Muscle of leg (tissue), 11 donors: ENCODE measurements around the gene LOXL4. TPM values are rescaled to one million over a fixed set of nuclear protein-coding genes. Genes with fewer than 3 reads are reported as not detected.
"Not testable (repeated sequence)": the region's sequence is repeated elsewhere in the genome, so short reads cannot be mapped to it uniquely, and the experiment has no call there.

Source experiments
- DNase-seq: peaks from one replicate; pipeline ENCODE4 v3.0.0; 2013
- H3K27ac ChIP-seq: one replicate; pipeline ENCODE4 v1.5.1; 2013; ENCODE audit warnings: mild to moderate bottlenecking, low read length, control low read depth
- H3K27me3 ChIP-seq: one replicate; pipeline ENCODE4 v1.6.1; 2013; ENCODE audit warnings: low read length; ENCODE audit not compliant: control insufficient read depth, insufficient read depth
- H3K36me3 ChIP-seq: one replicate; pipeline ENCODE4 v1.6.1; 2013; ENCODE audit warnings: low read length; ENCODE audit not compliant: control insufficient read depth, insufficient read depth
- H3K4me1 ChIP-seq: one replicate; pipeline ENCODE4 v1.6.1; 2013; ENCODE audit warnings: low read length; ENCODE audit not compliant: control insufficient read depth, insufficient read depth
- H3K4me3 ChIP-seq: one replicate; pipeline ENCODE4 v1.5.1; 2013; ENCODE audit warnings: low read length, control low read depth
- H3K9me3 ChIP-seq: replicated peaks from 2 replicates; pipeline ENCODE4 v1.6.1; 2013; ENCODE audit warnings: low read depth, low read length; ENCODE audit not compliant: control insufficient read depth
- WGBS: methylation state at CpG from one replicate; pipeline ENCODE4 v1.1.5; 2013; ENCODE audit warnings: missing lambda C conversion rate; ENCODE audit not compliant: insufficient coverage; 5-methylcytosine and 5-hydroxymethylcytosine counted together
- polyA plus RNA-seq, 8 donors: library from polyadenylated mRNA; unstranded; fragments of 120-200 nt; gene quantifications; one replicate each; pipeline versions ENCODE4 v1.2.1 to v1.2.3, GENCODE V29; 2013; ENCODE audit warnings: inconsistent platforms in 1 of 8, low replicate concordance in 1 of 8; ENCODE audit not compliant: insufficient read length in 8 of 8, insufficient read depth in 1 of 8
- total RNA-seq: library from RNA; stranded (reverse); fragments of 120-200 nt; gene quantifications from one replicate; pipeline ENCODE4 v1.2.4, GENCODE V29; 2013

LOXL4 gene
- total and polyA plus RNA-seq, 9 donors: 6.4 to 11.8 (median 9.3) TPM

DNA sequence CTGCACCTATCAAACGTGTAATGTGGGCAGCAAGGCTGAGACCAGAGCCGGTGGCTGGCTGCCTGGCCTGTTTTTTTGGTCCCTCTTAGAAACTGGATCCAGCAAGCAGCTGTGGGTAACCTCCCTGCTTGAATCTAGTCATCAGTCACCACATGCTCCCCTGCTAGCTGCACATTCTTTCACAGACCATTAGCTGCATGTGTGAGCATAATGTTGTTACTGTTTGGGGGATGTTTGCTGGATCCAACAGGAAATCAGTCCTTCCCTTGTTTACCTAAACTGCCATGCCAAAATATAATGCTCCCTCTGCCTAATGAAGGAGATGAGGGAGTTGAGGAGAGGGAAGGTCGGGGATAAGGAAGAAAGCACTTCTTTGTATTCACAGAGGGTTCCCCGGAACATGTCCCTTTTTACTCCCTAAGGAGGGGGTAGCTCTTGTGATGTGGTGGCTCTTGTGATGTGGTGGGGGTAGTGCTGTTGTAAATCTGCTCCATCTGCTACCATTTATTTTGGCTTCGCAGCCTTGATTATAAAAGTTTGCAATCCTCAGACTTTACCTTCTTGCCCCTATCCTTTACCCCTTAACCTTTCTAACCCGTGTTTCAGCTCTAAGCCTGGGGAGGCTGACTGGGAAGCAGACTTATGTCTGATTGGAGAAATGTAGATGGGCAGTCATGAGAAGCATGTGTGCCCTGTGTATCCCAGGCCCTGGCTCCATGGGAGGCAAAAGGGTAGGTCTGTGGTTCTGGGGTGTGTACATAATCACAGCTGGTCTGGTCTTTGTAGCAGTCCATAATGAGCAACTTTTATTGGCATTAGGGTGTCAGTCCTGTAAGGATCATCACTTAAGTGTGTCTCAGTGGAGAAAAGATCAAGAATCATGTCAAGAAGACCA, 20.8 kb downstream of the LOXL4 start:
- Histone ChIP-seq H3K36me3 (peaks cover 65% of the 10 kb centered on the region), H3K27ac (peak overlapping the region; percentile 69)
- peak; percentile 80 for DNase-seq

DNA sequence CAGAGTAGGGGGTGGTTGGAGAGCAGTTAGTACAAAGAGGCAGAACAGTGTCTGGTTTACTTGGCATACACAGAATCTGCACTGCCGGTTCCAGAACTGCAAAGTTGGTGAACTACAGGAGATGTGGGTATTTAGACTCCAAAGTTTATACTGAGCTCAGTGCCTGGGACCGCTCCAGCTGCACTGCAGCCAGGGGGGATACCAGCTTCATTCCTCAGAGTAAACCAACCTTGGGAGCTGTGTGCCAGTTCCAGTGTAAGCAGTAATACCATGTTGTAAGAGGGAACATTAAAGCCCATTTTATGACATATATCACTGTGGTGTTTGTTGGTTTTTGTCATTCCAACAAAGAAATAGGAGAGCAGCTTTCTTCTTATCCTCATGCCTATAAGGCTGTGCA, 23.4 kb downstream of the LOXL4 start:
- Histone ChIP-seq H3K9me3 (no peaks in the 10 kb centered on the region), H3K36me3 (peaks cover 45% of the 10 kb centered on the region), H3K27ac (no peak overlapping the region), H3K27me3 (no peaks in the 10 kb centered on the region), H3K4me1 (peaks cover 18% of the 10 kb centered on the region), H3K4me3 (no peak overlapping the region)
- WGBS: 80% methylated on average over 1 of the region's 2 CpGs
- no peak for DNase-seq

More for the DNA sequence above, 20.8 kb downstream of the LOXL4 start:
- no peak overlapping the region for H3K4me3 ChIP-seq
- WGBS: 13% methylated on average over 2 of the region's 6 CpGs
- no peaks in the 10 kb centered on the region for H3K27me3 ChIP-seq
- H3K9me3 ChIP-seq: no peaks in the 10 kb centered on the region
- peaks cover 18% of the 10 kb centered on the region for H3K4me1 ChIP-seq

DNA sequence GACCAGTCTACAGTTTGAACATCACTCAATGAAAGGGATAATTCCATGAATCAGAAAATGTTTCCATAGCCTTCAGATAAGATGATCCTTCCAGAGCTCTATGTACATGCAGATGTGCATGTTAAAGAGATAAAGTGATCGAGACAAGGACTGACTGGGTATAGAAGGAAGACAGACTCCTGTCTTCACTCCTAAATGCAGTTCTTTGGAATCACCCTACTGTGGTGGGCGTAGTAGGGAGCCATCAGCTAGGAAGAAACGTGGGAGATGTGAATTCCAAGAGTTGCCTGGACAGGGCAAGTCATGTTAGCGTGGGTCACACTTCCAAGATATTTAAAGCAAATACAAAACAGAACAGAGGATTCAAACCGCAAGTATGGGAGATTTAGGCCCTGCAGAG, 23.9 kb downstream of the LOXL4 start:
- H3K9me3 ChIP-seq: no peaks in the 10 kb centered on the region
- peaks cover 18% of the 10 kb centered on the region for H3K4me1 ChIP-seq
- no peak overlapping the region for H3K27ac ChIP-seq
- WGBS: 100% methylated on average over 1 of the region's 5 CpGs
- H3K36me3 ChIP-seq: peaks cover 40% of the 10 kb centered on the region
- no peaks in the 10 kb centered on the region for H3K27me3 ChIP-seq
- DNase-seq: no peak
- no peak overlapping the region for H3K4me3 ChIP-seq

DNA sequence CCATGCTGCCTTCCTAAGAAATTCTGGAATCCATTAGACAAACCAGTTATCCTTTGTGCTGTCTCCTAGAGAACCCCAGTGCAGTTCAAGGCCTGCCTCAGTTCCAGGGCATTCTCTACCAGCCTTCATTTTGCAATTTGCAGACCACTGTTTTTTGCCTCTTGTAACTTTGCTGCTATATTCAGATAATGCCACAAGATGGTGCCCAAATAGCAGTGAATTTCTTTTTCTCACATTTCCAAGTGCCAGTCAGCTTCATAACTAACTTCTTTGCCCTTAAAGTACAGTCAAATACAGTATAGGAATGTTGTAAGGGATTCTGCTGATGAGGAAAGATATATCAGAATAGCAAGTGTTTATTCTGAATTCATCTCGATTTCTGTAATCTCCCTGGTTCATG, 25.2 kb downstream of the LOXL4 start:
- Histone ChIP-seq H3K27me3 (no peaks in the 10 kb centered on the region), H3K4me3 (no peak overlapping the region), H3K36me3 (peaks cover 27% of the 10 kb centered on the region), H3K4me1 (peaks cover 15% of the 10 kb centered on the region), H3K9me3 (no peaks in the 10 kb centered on the region), H3K27ac (no peak overlapping the region)
- no CpG with 5 or more reads among the region's 1 CpG for WGBS
- DNase-seq: peak; percentile 51

DNA sequence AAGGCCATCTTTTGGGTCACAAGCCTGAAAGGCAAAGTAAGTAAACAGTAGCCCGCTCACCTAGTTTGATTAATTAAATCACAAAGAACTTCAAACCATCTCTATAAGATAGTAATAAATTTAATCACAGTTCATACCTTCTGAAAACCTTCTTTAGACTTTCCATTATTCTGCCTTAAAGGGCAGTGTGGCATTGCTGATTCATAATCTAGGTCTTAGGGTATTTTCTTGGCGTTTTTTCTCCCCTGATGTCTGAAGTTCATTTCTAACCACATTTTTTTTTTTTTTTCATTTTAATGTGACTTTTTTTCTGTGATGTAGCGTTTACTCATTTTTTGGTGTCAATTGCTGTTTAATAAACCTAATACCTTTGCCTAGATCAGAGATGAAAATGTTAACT, 27.5 kb downstream of the LOXL4 start:
- H3K4me3 ChIP-seq: no peak overlapping the region
- H3K27ac ChIP-seq: no peak overlapping the region
- H3K36me3 ChIP-seq: peaks cover 25% of the 10 kb centered on the region
- H3K27me3 ChIP-seq: no peaks in the 10 kb centered on the region
- no CpG with 5 or more reads among the region's 3 CpGs for WGBS
- no peaks in the 10 kb centered on the region for H3K9me3 ChIP-seq
- DNase-seq: no peak
- no peaks in the 10 kb centered on the region for H3K4me1 ChIP-seq

DNA sequence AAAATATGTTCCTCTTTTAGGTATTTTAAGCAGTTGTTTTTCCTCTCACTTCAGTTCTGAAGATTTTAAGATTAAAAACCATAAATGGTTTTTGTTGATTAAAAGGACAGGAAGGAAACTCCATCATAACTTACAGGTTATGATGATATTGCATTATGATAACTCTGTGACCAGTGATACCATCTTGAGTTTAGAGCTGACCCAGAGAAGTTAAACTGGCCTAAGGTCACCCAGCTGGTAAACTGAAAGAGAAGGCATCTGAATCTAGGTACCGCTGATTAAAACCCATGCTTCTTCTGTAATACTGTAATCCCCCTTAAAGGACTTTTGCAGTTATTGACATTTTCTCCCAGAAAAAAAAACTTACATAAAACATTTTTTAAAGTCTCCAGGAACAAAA, 29.6 kb downstream of the LOXL4 start:
- Histone ChIP-seq H3K27ac (no peak overlapping the region), H3K4me3 (no peak overlapping the region), H3K4me1 (no peaks in the 10 kb centered on the region), H3K9me3 (no peaks in the 10 kb centered on the region), H3K36me3 (peaks cover 18% of the 10 kb centered on the region), H3K27me3 (no peaks in the 10 kb centered on the region)
- DNase-seq: no peak
- WGBS: no CpG with 5 or more reads among the region's 1 CpG

DNA sequence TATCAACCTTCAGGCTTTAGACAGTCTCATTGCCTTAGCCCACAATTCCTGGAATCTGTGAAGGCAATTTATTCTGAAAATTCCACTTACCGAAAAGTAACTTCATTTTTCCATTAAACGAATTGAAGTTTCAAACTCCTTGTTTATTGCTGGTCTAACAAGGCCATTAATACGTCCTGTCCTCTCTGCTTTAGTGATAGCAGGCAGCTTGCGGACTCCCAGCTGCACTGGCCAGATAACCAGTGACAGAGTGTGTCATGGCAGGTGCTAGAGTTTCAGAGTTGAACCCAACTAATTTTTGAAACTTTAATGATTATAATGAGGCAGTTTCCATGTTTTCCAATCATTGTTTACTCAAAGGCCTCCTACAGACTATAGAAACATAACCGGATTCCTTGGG, 31.1 kb downstream of the LOXL4 start:
- no peaks in the 10 kb centered on the region for H3K9me3 ChIP-seq
- H3K4me3 ChIP-seq: no peak overlapping the region
- no peak overlapping the region for H3K27ac ChIP-seq
- peaks cover 18% of the 10 kb centered on the region for H3K36me3 ChIP-seq
- H3K27me3 ChIP-seq: no peaks in the 10 kb centered on the region
- DNase-seq: no peak
- no peaks in the 10 kb centered on the region for H3K4me1 ChIP-seq
- WGBS: 92% methylated on average over 4 of the region's 5 CpGs

DNA sequence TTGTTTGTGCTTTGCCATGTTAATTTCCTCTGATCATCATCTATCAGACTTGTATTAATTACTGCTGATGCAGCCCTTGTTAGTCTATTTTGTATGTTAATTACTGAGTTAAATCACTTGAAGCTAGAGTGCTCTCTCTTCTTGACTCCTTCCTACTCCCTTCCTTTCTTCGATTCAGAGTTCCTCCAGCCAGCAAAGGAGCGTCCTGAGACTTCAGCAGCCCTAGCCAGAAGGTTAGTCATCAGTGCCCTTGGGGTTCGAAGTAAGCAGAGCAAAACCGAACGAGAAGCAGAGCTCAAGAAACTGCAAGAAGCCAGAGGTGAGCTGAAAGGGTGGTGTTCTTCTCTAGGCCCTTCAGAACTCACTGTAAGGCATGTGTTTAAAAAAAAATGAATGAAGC, 32.1 kb downstream of the LOXL4 start:
- Histone ChIP-seq H3K9me3 (no peaks in the 10 kb centered on the region), H3K27me3 (no peaks in the 10 kb centered on the region), H3K36me3 (peaks cover 18% of the 10 kb centered on the region), H3K4me3 (no peak overlapping the region), H3K4me1 (no peaks in the 10 kb centered on the region), H3K27ac (no peak overlapping the region)
- peak; percentile 33 for DNase-seq
- 45% methylated on average over 3 of the region's 5 CpGs for WGBS

DNA sequence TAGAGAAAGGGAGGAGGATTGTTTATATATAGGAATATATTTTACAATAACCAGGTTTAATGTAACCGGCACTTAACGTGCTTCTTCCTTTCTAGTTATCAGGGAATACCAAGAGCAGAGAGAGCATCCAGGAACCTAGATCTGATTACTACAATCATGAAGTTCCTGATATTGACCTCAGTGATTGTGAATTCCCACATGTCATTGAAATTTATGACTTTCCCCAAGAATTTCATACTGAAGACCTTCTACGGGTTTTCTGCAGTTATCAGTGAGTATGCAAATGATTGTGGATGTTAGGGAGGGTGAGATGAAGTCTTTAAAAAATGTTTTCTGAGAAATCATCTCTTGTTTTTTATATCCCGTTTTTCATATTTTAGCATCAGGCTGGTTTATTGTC, 36.6 kb downstream of the LOXL4 start:
- Histone ChIP-seq H3K9me3 (peaks cover 7% of the 10 kb centered on the region), H3K4me1 (no peaks in the 10 kb centered on the region), H3K4me3 (no peak overlapping the region), H3K36me3 (peaks cover 9% of the 10 kb centered on the region), H3K27ac (no peak overlapping the region), H3K27me3 (no peaks in the 10 kb centered on the region)
- no peak for DNase-seq
- WGBS: no CpG with 5 or more reads among the region's 4 CpGs

DNA sequence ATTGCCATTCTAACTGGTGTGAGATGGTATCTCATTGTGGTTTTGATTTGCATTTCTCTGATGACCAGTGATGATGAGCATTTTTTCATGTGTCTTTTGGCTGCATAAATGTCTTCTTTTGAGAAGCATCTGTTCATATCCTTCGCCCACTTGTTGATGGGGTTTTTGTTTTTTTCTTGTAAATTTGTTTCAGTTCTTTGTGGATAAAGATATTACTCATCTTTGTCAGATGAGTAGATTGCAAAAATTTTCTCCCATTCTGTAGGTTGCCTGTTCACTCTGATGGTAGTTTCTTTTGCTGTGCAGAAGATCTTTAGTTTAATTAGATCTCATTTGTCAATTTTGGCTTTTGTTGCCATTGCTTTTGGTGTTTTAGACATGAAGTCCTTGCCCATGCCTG, 39.7 kb downstream of the LOXL4 start:
- DNase-seq, H3K4me1 ChIP-seq, H3K36me3 ChIP-seq, H3K27ac ChIP-seq, H3K27me3 ChIP-seq, H3K4me3 ChIP-seq: not testable (repeated sequence)
- H3K9me3 ChIP-seq: peaks cover 10% of the 10 kb centered on the region
- no CpG with 5 or more reads among the region's 1 CpG for WGBS
